HL-60 (cell line): ENCODE data around the gene PICALM.
"Not testable (repeated sequence)": the region's sequence is repeated elsewhere in the genome, so short reads cannot be mapped to it uniquely, and the experiment has no call there.

ENCODE experiments used
- DNase-seq, 2 experiments: peaks; one replicate each; pipeline ENCODE4 v3.0.0-alpha.2; 2010 to 2020; ENCODE audit warnings: low read depth in 1 of 2, low spot score in 1 of 2
- H3K27ac ChIP-seq: fragments of 250-450 bp; sonication (Bioruptor Pico); replicated peaks from 2 replicates; pipeline ENCODE4 v1.5.1; 2020; ENCODE audit warnings: mild to moderate bottlenecking, moderate library complexity
- H3K27me3 ChIP-seq: fragments of 250-450 bp; sonication (Bioruptor Pico); 2 replicates; pipeline ENCODE4 v1.5.1; 2021; ENCODE audit warnings: mild to moderate bottlenecking, moderate library complexity; ENCODE audit not compliant: insufficient read depth, poor library complexity, severe bottlenecking
- H3K4me3 ChIP-seq: replicated peaks from 2 replicates; pipeline ENCODE4 v1.5.1; 2011; ENCODE audit warnings: mild to moderate bottlenecking, control low read depth, low read length; ENCODE audit not compliant: insufficient read depth
- CTCF ChIP-seq: IDR thresholded peaks from one replicate; pipeline ENCODE4 v1.5.1; 2011; ENCODE audit warnings: low read length, control low read depth, inconsistent platforms; ENCODE audit not compliant: insufficient read depth
- GABPA ChIP-seq: IDR thresholded peaks from 2 replicates; pipeline ENCODE4 v1.6.1; 2012; ENCODE audit warnings: low read depth
- POLR2AphosphoS5 ChIP-seq: IDR thresholded peaks from 2 replicates; pipeline ENCODE4 v1.6.1; 2012; ENCODE audit warnings: low read depth
- REST ChIP-seq: IDR thresholded peaks from 2 replicates; pipeline ENCODE4 v1.6.1; 2012; ENCODE audit warnings: low read depth; ENCODE audit not compliant: insufficient replicate concordance
- SPI1 ChIP-seq: IDR thresholded peaks from 2 replicates; pipeline ENCODE4 v1.6.1; 2012; ENCODE audit warnings: low read depth, mild to moderate bottlenecking, borderline replicate concordance

Gene PICALM

GRCh38 chr11:86097980-86098379, 29.1 kb upstream of the PICALM start:
- Histone ChIP-seq H3K27ac (no peak overlapping the region), H3K27me3 (no peaks in the 10 kb centered on the region), H3K4me3 (no peak overlapping the region)
- peak; percentile 84 for TF ChIP-seq SPI1
- TF ChIP-seq POLR2AphosphoS5 = no peak
- peak in 1 of 2 experiments; percentile 9 for DNase-seq

- H3K4me3 ChIP-seq = no peak overlapping the region
- H3K27ac ChIP-seq = no peak overlapping the region
- no peak for TF ChIP-seq POLR2AphosphoS5
- no peak for TF ChIP-seq CTCF
- no peak for TF ChIP-seq REST
- TF ChIP-seq GABPA = no peak
- DNase-seq = no peak
- no peaks in the 10 kb centered on the region for H3K27me3 ChIP-seq
These were observed 22.7 kb upstream of the PICALM start for GRCh38 chr11:86091566-86091965.

- Histone ChIP-seq H3K27ac (no peak overlapping the region), H3K27me3 (no peaks in the 10 kb centered on the region), H3K4me3 (no peak overlapping the region)
- TF ChIP-seq CTCF = no peak
- TF ChIP-seq SPI1 = no peak
- TF ChIP-seq POLR2AphosphoS5 = no peak
- no peak for TF ChIP-seq GABPA
- TF ChIP-seq REST = no peak
- no peak for DNase-seq
These were observed 22.2 kb upstream of the PICALM start for GRCh38 chr11:86091086-86091485.

GRCh38 chr11:86089659-86090058, 20.8 kb upstream of the PICALM start:
- Histone ChIP-seq H3K27me3 (no peaks in the 10 kb centered on the region), H3K4me3 (no peak overlapping the region), H3K27ac (no peak overlapping the region)
- TF ChIP-seq GABPA = no peak
- TF ChIP-seq SPI1 = no peak
- no peak for TF ChIP-seq REST
- no peak for TF ChIP-seq POLR2AphosphoS5
- TF ChIP-seq CTCF = no peak
- no peak for DNase-seq

- not testable (repeated sequence) for H3K27ac ChIP-seq, DNase-seq, H3K4me3 ChIP-seq, H3K27me3 ChIP-seq
These were observed 18.8 kb upstream of the PICALM start for GRCh38 chr11:86087688-86088087.
